Body of pancreas (tissue), 4 donors: ENCODE results near the gene SCAF4. TPM values are rescaled to one million over a fixed set of nuclear protein-coding genes. Genes with fewer than 3 reads are reported as not detected.

Experiments
- ATAC-seq: fragments of 150-250 bp; one replicate; pipeline ENCODE4 v1.9.1; 2016
- DNase-seq, 4 donors: peaks; one replicate each; pipeline ENCODE4 v3.0.0-alpha.2; 2019
- H3K27ac ChIP-seq, 4 donors: fragments of 200-600 bp; sonication (generic); 1 replicate in 3 of 4; 2 replicates in 1 of 4; pipeline versions ENCODE4 v1.5.1 to v1.6.1; 2016 to 2019; ENCODE audit warnings: mild to moderate bottlenecking in 1 of 4, mixed read lengths in 1 of 4, moderate library complexity in 1 of 4
- H3K27me3 ChIP-seq, 2 donors: fragments of 200-600 bp; sonication (generic); one replicate each; pipeline ENCODE4 v1.6.0; 2016; ENCODE audit warnings: mild to moderate bottlenecking in 1 of 2
- H3K36me3 ChIP-seq, 2 donors: fragments of 200-600 bp; sonication (generic); replicated peaks in 1 of 2; 2 replicates each; pipeline ENCODE4 v1.5.1; 2016; ENCODE audit warnings: low read depth in 2 of 2; ENCODE audit not compliant: insufficient read depth in 1 of 2
- H3K4me1 ChIP-seq: fragments of 200-600 bp; sonication (generic); one replicate; pipeline ENCODE4 v1.6.0; 2016
- H3K4me3 ChIP-seq, 2 donors: fragments of 200-600 bp; sonication (generic); 1 replicate in 1 of 2; 2 replicates in 1 of 2; pipeline ENCODE4 v1.5.1; 2016 to 2019
- H3K9me3 ChIP-seq, 3 donors: fragments of 200-600 bp; sonication (generic); 1 replicate in 2 of 3; 2 replicates in 1 of 3; pipeline ENCODE4 v1.5.1; 2016
- POLR2A ChIP-seq, 3 donors: fragments of 450-650 bp; IDR thresholded peaks; one replicate each; pipeline ENCODE4 v1.6.1; 2016; ENCODE audit warnings: antibody characterized with exemption in 3 of 3, mild to moderate bottlenecking in 2 of 3
- WGBS, 2 donors: methylation state at CpG; one replicate each; pipeline ENCODE4 v1.1.5; 2017; 5-methylcytosine and 5-hydroxymethylcytosine counted together
- intact Hi-C: fragments of 100-400 bp; cut with DNase I; formaldehyde crosslinking; loops from one replicate; pipeline ENCODE4 v1.15.1; 2023
- total RNA-seq, 2 donors: library from RNA; depleted of rRNA; stranded (reverse); fragments of >200 nt; gene quantifications; one replicate each; pipeline ENCODE4 v1.1.0, GENCODE V29; 2016
- TF ChIP-seq, protein P1 (sequence below), 7 experiments: fragments of 450-650 bp in 4 of 7; fragments of 200-600 bp in 3 of 7; sonication (generic) in 3 of 7; IDR thresholded peaks; one replicate each; pipeline ENCODE4 v1.5.1; 2016 to 2019; ENCODE audit warnings: antibody characterized with exemption in 7 of 7

The SCAF4 gene
- total RNA-seq, 2 donors from 2014 or later = 9.2 to 11.4 TPM

- Histone ChIP-seq H3K27me3 (no peaks in the 10 kb centered on the region), H3K9me3 (no peaks in the 10 kb centered on the region), H3K36me3 (peaks cover 0 to 6% of the 10 kb centered on the region in 2 donors), H3K4me1 (no peaks in the 10 kb centered on the region), H3K27ac (no peak overlapping the region), H3K4me3 (no peak overlapping the region)
- 79 to 81% methylated on average over 6 of the region's 6 CpGs for WGBS, 2 donors
- ATAC-seq = no peak
- DNase-seq = no peak
- intact Hi-C loops = no loop called here
- TF ChIP-seq POLR2A (IDR thresholded peaks at IDR 0.05) = no peak
- TF ChIP-seq, protein P1, sequence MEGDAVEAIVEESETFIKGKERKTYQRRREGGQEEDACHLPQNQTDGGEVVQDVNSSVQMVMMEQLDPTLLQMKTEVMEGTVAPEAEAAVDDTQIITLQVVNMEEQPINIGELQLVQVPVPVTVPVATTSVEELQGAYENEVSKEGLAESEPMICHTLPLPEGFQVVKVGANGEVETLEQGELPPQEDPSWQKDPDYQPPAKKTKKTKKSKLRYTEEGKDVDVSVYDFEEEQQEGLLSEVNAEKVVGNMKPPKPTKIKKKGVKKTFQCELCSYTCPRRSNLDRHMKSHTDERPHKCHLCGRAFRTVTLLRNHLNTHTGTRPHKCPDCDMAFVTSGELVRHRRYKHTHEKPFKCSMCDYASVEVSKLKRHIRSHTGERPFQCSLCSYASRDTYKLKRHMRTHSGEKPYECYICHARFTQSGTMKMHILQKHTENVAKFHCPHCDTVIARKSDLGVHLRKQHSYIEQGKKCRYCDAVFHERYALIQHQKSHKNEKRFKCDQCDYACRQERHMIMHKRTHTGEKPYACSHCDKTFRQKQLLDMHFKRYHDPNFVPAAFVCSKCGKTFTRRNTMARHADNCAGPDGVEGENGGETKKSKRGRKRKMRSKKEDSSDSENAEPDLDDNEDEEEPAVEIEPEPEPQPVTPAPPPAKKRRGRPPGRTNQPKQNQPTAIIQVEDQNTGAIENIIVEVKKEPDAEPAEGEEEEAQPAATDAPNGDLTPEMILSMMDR (IDR thresholded peaks at IDR 0.05) = no peak
Measured at GRCh38 chr21:31670070-31670469, 61.8 kb downstream of the SCAF4 start.

GRCh38 chr21:31668651-31669491, 63.0 kb downstream of the SCAF4 start:
- Histone ChIP-seq H3K27ac (no peak overlapping the region), H3K4me3 (no peak overlapping the region), H3K4me1 (no peaks in the 10 kb centered on the region), H3K36me3 (peaks cover 0 to 6% of the 10 kb centered on the region in 2 donors), H3K9me3 (no peaks in the 10 kb centered on the region), H3K27me3 (no peaks in the 10 kb centered on the region)
- intact Hi-C loops = no loop called here
- ATAC-seq = no peak
- no peak for TF ChIP-seq POLR2A (IDR thresholded peaks at IDR 0.05)
- TF ChIP-seq, protein P1 (IDR thresholded peaks at IDR 0.05) = no peak
- 88 to 95% methylated on average over 2 of the region's 2 CpGs for WGBS, 2 donors
- DNase-seq = no peak

DNA sequence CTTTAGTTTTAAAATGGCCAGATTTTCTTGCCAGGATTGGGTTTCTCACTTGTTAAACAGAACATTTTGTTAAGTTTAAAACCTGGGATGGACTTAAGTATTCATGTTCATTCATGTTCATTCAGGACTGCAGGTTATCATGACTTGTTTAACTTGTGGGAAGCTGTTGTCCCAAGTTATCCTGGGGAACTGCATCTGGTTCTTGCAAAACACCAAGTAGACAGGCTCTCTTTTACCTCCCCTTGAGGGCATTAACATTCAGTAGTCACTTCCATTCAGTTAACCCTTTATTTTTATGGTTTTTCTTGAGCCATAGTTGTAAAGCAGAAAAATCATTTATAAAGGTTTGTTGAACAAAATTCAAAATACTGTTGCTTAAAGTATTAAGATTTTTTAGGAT, 64.3 kb downstream of the SCAF4 start:
- TF ChIP-seq, protein P1 (IDR thresholded peaks at IDR 0.05) = no peak
- TF ChIP-seq POLR2A (IDR thresholded peaks at IDR 0.05) = no peak
- Histone ChIP-seq H3K36me3 (peaks cover 0 to 6% of the 10 kb centered on the region in 2 donors), H3K27me3 (no peaks in the 10 kb centered on the region), H3K4me1 (no peaks in the 10 kb centered on the region), H3K4me3 (no peak overlapping the region), H3K27ac (no peak overlapping the region), H3K9me3 (no peaks in the 10 kb centered on the region)
- DNase-seq = no peak
- intact Hi-C loops = no loop called here
- ATAC-seq = no peak

DNA sequence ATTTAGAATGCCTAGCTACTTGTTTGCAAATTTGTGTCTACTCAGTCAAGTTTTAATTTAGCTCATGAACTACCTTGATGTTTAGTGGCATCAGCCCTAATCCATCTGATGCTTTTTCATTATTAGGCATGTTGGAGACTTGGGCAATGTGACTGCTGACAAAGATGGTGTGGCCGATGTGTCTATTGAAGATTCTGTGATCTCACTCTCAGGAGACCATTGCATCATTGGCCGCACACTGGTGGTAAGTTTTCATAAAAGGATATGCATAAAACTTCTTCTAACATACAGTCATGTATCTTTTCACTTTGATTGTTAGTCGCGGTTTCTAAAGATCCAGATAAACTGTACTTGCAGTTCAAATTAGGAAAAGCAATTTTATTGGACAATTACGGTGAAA, 64.8 kb downstream of the SCAF4 start:
- TF ChIP-seq, protein P1 (IDR thresholded peaks at IDR 0.05) = no peak
- TF ChIP-seq POLR2A (IDR thresholded peaks at IDR 0.05) = no peak
- Histone ChIP-seq H3K9me3 (no peaks in the 10 kb centered on the region), H3K4me1 (no peaks in the 10 kb centered on the region), H3K4me3 (no peak overlapping the region), H3K27ac (no peak overlapping the region), H3K36me3 (peaks cover 0 to 6% of the 10 kb centered on the region in 2 donors), H3K27me3 (no peaks in the 10 kb centered on the region)
- no peak for ATAC-seq
- intact Hi-C loops = no loop called here
- whole genome bisulfite sequencing, 2 donors = 89 to 93% methylated on average over 5 of the region's 5 CpGs
- DNase-seq = no peak
